Osteocyte (in vitro differentiated cells): ENCODE results near the gene PDE4D. TPM values are rescaled to one million over a fixed set of nuclear protein-coding genes. Genes with fewer than 3 reads are reported as not detected.

Source experiments
- DNase-seq: peaks from one replicate; pipeline ENCODE4 v3.0.0; 2021; ENCODE audit warnings: mixed read lengths; ENCODE audit not compliant: unreplicated experiment; ENCODE audit errors: extremely low spot score
- H3K27ac Mint-ChIP-seq: one replicate; pipeline ENCODE4 v1.8.0; 2021; ENCODE audit warnings: mild to moderate bottlenecking, mixed read lengths; ENCODE audit not compliant: unreplicated experiment
- H3K27me3 Mint-ChIP-seq: one replicate; pipeline ENCODE4 v1.8.0; 2021; ENCODE audit warnings: mixed read lengths; ENCODE audit not compliant: unreplicated experiment
- H3K36me3 Mint-ChIP-seq: one replicate; pipeline ENCODE4 v1.8.0; 2021; ENCODE audit warnings: mixed read lengths; ENCODE audit not compliant: unreplicated experiment
- H3K4me1 Mint-ChIP-seq: one replicate; pipeline ENCODE4 v1.8.0; 2021; ENCODE audit warnings: mixed read lengths; ENCODE audit not compliant: unreplicated experiment
- H3K4me3 Mint-ChIP-seq: one replicate; pipeline ENCODE4 v1.8.0; 2021; ENCODE audit warnings: mild to moderate bottlenecking, moderate library complexity, mixed read lengths; ENCODE audit not compliant: unreplicated experiment
- H3K9me3 Mint-ChIP-seq: one replicate; pipeline ENCODE4 v1.8.0; 2021; ENCODE audit warnings: mixed read lengths; ENCODE audit not compliant: unreplicated experiment
- total RNA-seq: library from RNA; stranded (reverse); gene quantifications from 2 replicates; pipeline ENCODE4 v1.2.1, GENCODE V29; 2021
- TF ChIP-seq, protein P1 (sequence below): fragments of 200-600 bp; sonication (generic); IDR thresholded peaks from 2 replicates; pipeline ENCODE4 v1.5.0; 2021; ENCODE audit warnings: antibody characterized with exemption, mild to moderate bottlenecking, moderate library complexity

The PDE4D gene
- total RNA-seq, 1 donor from 2014 or later: 24.2 TPM

- TF ChIP-seq, protein P1, sequence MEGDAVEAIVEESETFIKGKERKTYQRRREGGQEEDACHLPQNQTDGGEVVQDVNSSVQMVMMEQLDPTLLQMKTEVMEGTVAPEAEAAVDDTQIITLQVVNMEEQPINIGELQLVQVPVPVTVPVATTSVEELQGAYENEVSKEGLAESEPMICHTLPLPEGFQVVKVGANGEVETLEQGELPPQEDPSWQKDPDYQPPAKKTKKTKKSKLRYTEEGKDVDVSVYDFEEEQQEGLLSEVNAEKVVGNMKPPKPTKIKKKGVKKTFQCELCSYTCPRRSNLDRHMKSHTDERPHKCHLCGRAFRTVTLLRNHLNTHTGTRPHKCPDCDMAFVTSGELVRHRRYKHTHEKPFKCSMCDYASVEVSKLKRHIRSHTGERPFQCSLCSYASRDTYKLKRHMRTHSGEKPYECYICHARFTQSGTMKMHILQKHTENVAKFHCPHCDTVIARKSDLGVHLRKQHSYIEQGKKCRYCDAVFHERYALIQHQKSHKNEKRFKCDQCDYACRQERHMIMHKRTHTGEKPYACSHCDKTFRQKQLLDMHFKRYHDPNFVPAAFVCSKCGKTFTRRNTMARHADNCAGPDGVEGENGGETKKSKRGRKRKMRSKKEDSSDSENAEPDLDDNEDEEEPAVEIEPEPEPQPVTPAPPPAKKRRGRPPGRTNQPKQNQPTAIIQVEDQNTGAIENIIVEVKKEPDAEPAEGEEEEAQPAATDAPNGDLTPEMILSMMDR: no peak
- no peak overlapping the region for H3K4me3 Mint-ChIP-seq
- DNase-seq: no peak
Observed at GRCh38 chr5:59640411-59640810, 253.1 kb downstream of the PDE4D start.

GRCh38 chr5:59637884-59638580 is 255.5 kb downstream of the PDE4D start:
- Mint-ChIP-seq H3K27me3 (no peaks in the 10 kb centered on the region), H3K4me1 (peaks cover 28% of the 10 kb centered on the region), H3K9me3 (peaks cover 28% of the 10 kb centered on the region), H3K36me3 (peaks cover 16% of the 10 kb centered on the region), H3K27ac (peak overlapping the region; percentile 49), H3K4me3 (no peak overlapping the region)
- DNase-seq: no peak
- TF ChIP-seq, protein P1: no peak

More at GRCh38 chr5:59640411-59640810, 253.1 kb downstream of the PDE4D start:
- Mint-ChIP-seq H3K4me1 (peaks cover 28% of the 10 kb centered on the region), H3K9me3 (peaks cover 10% of the 10 kb centered on the region), H3K27ac (no peak overlapping the region), H3K36me3 (peaks cover 5% of the 10 kb centered on the region), H3K27me3 (no peaks in the 10 kb centered on the region)

DNA sequence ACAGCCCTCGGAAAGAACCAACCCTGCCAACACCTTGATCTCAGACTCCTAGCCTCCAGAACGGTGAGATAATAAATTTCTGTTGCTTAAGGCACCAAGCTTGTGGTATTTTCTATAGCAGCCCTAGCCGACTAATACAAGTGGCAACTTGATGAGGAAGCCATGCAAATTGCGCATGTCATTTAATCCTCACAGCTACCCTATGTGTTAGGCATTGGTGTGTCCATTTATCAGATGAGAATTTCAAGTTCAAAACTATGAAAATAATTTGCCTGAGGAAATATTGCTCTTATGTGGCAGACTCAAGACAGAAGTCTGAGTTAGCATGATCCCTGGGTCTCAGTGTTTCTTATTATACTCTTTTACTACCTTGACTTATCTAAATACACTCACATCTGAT is 264.0 kb downstream of the PDE4D start:
- Mint-ChIP-seq H3K27me3 (no peaks in the 10 kb centered on the region), H3K36me3 (peaks cover 7% of the 10 kb centered on the region), H3K9me3 (peaks cover 19% of the 10 kb centered on the region), H3K27ac (no peak overlapping the region), H3K4me1 (no peaks in the 10 kb centered on the region), H3K4me3 (no peak overlapping the region)
- TF ChIP-seq, protein P1: no peak
- no peak for DNase-seq

DNA sequence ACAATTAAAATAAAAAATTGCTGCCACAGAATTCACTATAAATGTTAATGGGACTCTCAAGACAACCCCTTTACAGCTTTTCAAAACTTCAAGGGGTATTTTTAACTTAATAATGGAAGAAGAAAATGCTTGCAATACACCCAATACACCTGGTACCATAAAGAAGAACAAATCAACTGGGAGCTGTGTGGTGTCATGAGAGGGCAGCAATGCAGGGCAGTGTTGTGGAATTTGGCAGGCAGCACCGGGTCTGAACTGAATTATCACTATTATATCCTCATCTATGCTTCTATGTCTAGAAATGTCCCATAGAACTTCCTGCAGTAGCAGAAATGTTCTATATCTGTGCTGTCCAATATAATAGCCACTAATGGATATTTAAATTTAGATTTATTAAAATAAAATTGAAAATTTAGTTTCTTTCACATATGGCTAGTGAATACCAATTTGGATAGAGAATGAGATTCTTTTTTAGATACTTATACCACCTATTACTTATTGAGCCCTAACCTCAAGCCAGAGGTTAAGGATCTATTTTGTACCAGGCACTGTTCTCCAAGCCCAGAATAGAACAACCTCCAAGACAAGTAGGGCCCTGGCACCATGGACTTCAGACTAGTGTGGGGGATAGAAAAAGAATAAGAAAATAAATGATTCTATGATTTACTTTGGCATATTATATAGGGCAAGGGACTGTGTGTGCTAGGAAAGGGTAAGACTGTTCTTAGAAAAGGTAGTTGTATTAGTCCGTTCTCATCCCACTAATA is 265.3 kb downstream of the PDE4D start:
- no peak for DNase-seq
- Mint-ChIP-seq H3K27ac (no peak overlapping the region), H3K9me3 (peaks cover 9% of the 10 kb centered on the region), H3K27me3 (no peaks in the 10 kb centered on the region), H3K4me1 (no peaks in the 10 kb centered on the region), H3K4me3 (no peak overlapping the region), H3K36me3 (no peaks in the 10 kb centered on the region)
- TF ChIP-seq, protein P1: no peak

DNA sequence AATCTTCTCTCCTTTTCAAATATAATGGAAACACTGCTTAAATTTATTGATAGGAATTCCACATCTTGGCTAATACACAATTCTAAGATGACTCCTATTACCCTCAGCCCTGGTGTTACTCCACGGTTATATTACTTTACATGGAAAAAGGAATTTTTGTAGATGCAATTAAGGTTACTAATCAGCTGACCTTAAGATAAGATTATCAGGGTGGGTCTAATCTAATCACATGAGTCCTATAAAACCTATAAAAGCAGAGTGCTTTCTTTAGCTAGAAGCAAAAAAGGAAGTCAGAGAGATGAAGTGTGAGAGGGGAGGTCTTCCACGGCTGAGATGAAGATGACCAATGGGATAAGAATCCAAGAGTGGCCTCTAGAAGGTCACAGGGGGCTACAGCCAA is 268.6 kb downstream of the PDE4D start:
- H3K4me3 Mint-ChIP-seq: no peak overlapping the region
- TF ChIP-seq, protein P1: no peak
- H3K27me3 Mint-ChIP-seq: no peaks in the 10 kb centered on the region
- H3K4me1 Mint-ChIP-seq: peaks cover 11% of the 10 kb centered on the region
- H3K9me3 Mint-ChIP-seq: no peaks in the 10 kb centered on the region
- H3K36me3 Mint-ChIP-seq: no peaks in the 10 kb centered on the region
- H3K27ac Mint-ChIP-seq: no peak overlapping the region
- DNase-seq: no peak
